Activated B cell treated with CpG ODN at 0.5 μM for 24 hours (primary cell): ENCODE results near the gene SHISA9. TPM values are rescaled to one million over a fixed set of nuclear protein-coding genes. Genes with fewer than 3 reads are reported as not detected.

Experiments
- ATAC-seq: fragments of 200-7000 bp; cut with Tn5 transposase; one replicate; pipeline ENCODE4 v1.10.0; 2021; ENCODE audit warnings: low read depth, mild to moderate bottlenecking, moderate library complexity
- CTCF ChIA-PET: fragments of 350-600 bp; sonication (Branson Sonifier 250); formaldehyde crosslinking; loops from one replicate; lab custom pipeline; 2021; ENCODE audit warnings: antibody characterized with exemption; lab: Charles Lee
- POLR2A ChIA-PET: fragments of 350-600 bp; sonication (Branson Sonifier 250); formaldehyde crosslinking; loops from one replicate; lab custom pipeline; 2021; ENCODE audit warnings: antibody characterized with exemption; lab: Charles Lee
- DNase-seq: peaks from one replicate; pipeline ENCODE4 v3.0.0; 2022
- H3K27ac Mint-ChIP-seq: one replicate; pipeline ENCODE4 v1.8.0; 2020; ENCODE audit warnings: mixed read lengths
- H3K27me3 Mint-ChIP-seq: one replicate; pipeline ENCODE4 v1.8.0; 2021; ENCODE audit warnings: mixed read lengths
- H3K36me3 Mint-ChIP-seq: one replicate; pipeline ENCODE4 v1.8.0; 2021; ENCODE audit warnings: low read depth, mixed read lengths
- H3K4me1 Mint-ChIP-seq: one replicate; pipeline ENCODE4 v1.8.0; 2021; ENCODE audit warnings: mixed read lengths
- H3K4me3 Mint-ChIP-seq: one replicate; pipeline ENCODE4 v1.8.0; 2020; ENCODE audit warnings: mild to moderate bottlenecking, mixed read lengths
- H3K9me3 Mint-ChIP-seq: one replicate; pipeline ENCODE4 v1.8.0; 2020; ENCODE audit warnings: mixed read lengths
- CTCF ChIP-seq: fragments of 200-600 bp; IDR thresholded peaks from one replicate; pipeline ENCODE4 v1.8.0; 2022; ENCODE audit warnings: antibody characterized with exemption, mild to moderate bottlenecking
- intact Hi-C: fragments of 100-400 bp; cut with micrococcal nuclease; formaldehyde crosslinking; loops from one replicate; pipeline ENCODE4 v1.15.1; 2024
- total RNA-seq: library from RNA; stranded (reverse); gene quantifications from 2 replicates; pipeline ENCODE4 v1.2.3, GENCODE V29; 2022

Gene SHISA9
- total RNA-seq, 1 donor from 2014 or later, result 0.07 TPM

GRCh38 chr16:12972246-12972645 is 70.8 kb downstream of the SHISA9 start:
- Mint-ChIP-seq H3K4me3 (no peak overlapping the region), H3K27ac (no peak overlapping the region), H3K9me3 (no peaks in the 10 kb centered on the region), H3K4me1 (no peaks in the 10 kb centered on the region), H3K27me3 (no peaks in the 10 kb centered on the region), H3K36me3 (no peaks in the 10 kb centered on the region)
- POLR2A ChIA-PET, result no interaction called here
- DNase-seq (no peak), ATAC-seq (no peak)
- intact Hi-C loops, result no loop called here
- CTCF ChIA-PET, result no interaction called here
- TF ChIP-seq CTCF, result no peak

- Mint-ChIP-seq H3K27me3 (no peaks in the 10 kb centered on the region), H3K36me3 (no peaks in the 10 kb centered on the region), H3K4me1 (no peaks in the 10 kb centered on the region), H3K9me3 (no peaks in the 10 kb centered on the region), H3K4me3 (no peak overlapping the region), H3K27ac (no peak overlapping the region)
- intact Hi-C loops, result no loop called here
- ATAC-seq (no peak), DNase-seq (no peak)
- ChIA-PET POLR2A (no interaction called here), CTCF (no interaction called here)
- TF ChIP-seq CTCF, result no peak
Measured at GRCh38 chr16:12975766-12976165, 74.4 kb downstream of the SHISA9 start.

- no peak overlapping the region for H3K4me3 Mint-ChIP-seq
- no peaks in the 10 kb centered on the region for H3K9me3 Mint-ChIP-seq
- ChIA-PET POLR2A (no interaction called here), CTCF (no interaction called here)
- no peaks in the 10 kb centered on the region for H3K36me3 Mint-ChIP-seq
- H3K27ac Mint-ChIP-seq, result no peak overlapping the region
- DNase-seq (no peak), ATAC-seq (no peak)
- intact Hi-C loops, result no loop called here
- H3K27me3 Mint-ChIP-seq, result no peaks in the 10 kb centered on the region
- no peaks in the 10 kb centered on the region for H3K4me1 Mint-ChIP-seq
- no peak for TF ChIP-seq CTCF
Measured at GRCh38 chr16:12976496-12976895, 75.1 kb downstream of the SHISA9 start.

DNA sequence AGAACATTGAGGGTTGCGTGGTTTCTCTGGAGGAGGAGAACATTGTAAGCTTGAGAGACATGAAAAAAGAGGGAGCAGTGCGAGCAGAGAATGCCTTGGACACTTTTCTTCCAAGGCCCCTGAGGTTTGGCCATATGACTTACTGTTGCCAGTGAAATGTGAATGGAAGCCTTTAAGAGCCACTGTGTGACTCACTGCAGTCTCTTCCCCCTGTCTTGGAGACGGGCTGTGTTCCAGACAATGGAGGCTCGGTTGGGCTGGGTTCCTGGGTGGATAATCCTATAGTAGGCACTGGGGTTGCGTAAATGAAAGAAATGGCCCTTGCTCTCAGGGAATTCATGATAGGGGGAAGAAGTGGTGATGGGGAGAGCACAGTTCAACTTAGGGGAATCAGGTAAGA is 75.5 kb downstream of the SHISA9 start:
- Mint-ChIP-seq H3K4me3 (no peak overlapping the region), H3K36me3 (no peaks in the 10 kb centered on the region), H3K9me3 (peaks cover 2% of the 10 kb centered on the region), H3K27ac (no peak overlapping the region), H3K4me1 (no peaks in the 10 kb centered on the region), H3K27me3 (no peaks in the 10 kb centered on the region)
- no peak for TF ChIP-seq CTCF
- DNase-seq (no peak), ATAC-seq (no peak)
- ChIA-PET CTCF (no interaction called here), POLR2A (no interaction called here)
- intact Hi-C loops, result no loop called here

DNA sequence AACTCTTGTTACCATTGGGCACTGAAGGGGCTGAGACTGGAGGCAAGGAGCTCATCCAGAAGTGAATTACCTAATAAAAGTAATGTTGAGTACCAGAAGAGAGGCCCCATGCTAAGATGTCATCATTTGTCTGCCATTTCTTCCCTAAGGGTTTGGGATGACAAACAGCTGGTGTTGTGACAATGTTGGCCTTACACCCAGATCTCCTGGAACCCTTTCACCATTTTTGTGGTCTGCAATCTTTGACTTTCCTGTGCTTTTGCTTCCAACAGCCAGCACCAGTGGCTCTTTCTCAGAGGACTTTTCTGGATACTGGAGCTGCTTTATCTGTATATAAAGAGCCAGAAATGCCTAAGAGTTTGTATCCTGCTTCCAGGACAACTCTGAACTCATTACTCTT is 84.1 kb downstream of the SHISA9 start:
- Mint-ChIP-seq H3K9me3 (peaks cover 5% of the 10 kb centered on the region), H3K36me3 (no peaks in the 10 kb centered on the region), H3K27ac (no peak overlapping the region), H3K4me1 (no peaks in the 10 kb centered on the region), H3K27me3 (no peaks in the 10 kb centered on the region), H3K4me3 (no peak overlapping the region)
- intact Hi-C loops, result no loop called here
- POLR2A ChIA-PET, result no interaction called here
- no peak for TF ChIP-seq CTCF
- DNase-seq, result no peak
- ATAC-seq, result no peak
- CTCF ChIA-PET, result no interaction called here
